Measurements from ENCODE around the gene MAGI1. TPM values are rescaled to one million over a fixed set of nuclear protein-coding genes. Genes with fewer than 3 reads are reported as not detected.
A peak's percentile ranks its signal among the peaks of the same experiment; 100 is the strongest.
"Not testable (repeated sequence)": the region's sequence is repeated elsewhere in the genome, so short reads cannot be mapped to it uniquely, and the experiment has no call there.

MAGI1 gene
- polyA plus RNA-seq, 1 experiment: 14.2 TPM

DNA sequence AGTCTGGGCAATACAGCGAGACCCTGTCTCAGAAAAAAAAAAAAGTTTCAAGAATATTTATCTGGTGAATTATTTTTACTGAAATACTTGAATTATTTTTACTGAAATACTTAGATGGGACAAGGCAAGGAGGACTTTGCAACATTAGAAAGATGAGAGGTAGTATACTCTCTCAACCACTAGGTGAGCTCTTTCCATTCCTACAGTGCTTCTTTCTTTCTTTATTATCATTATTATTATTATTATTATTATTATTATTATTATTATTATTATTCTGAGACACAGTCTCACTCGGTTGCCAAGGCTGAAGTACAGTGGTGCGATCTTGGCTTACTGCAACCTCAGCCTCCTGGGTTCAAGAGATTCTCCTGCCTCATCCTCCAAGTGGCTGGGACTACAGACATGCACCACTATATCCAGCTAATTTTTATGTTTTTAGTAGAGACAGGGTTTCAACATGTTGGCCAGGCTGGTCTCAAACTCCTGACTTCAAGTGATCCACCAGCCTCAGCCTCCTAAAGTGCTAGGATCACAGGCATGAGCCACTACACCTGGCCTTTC, 468.8 kb downstream of the MAGI1 start:
- no peaks in the 10 kb centered on the region for H3K9me3 ChIP-seq (ENCODE audit: control insufficient read depth, insufficient read depth, low read length)
- ChIA-PET POLR2A (no interaction called here), CTCF (interaction anchor here (0.6 to 1.5 kb wide), 5 partner anchors 9 to 223 kb away, joined by 3 to 5 read pairs (median 4); no protein-coding TSS in a partner anchor)
- no peak overlapping the region for H3K4me3 ChIP-seq (ENCODE audit: low read depth, low read length)
- H3K27ac ChIP-seq (ENCODE audit: low read depth, low read length): no peak overlapping the region
- H3K27me3 ChIP-seq (ENCODE audit: control insufficient read depth, insufficient read depth, low read length): no peaks in the 10 kb centered on the region
- no peak for DNase-seq (ENCODE audit: low read depth, low spot score)
- TF ChIP-seq, protein P1, sequence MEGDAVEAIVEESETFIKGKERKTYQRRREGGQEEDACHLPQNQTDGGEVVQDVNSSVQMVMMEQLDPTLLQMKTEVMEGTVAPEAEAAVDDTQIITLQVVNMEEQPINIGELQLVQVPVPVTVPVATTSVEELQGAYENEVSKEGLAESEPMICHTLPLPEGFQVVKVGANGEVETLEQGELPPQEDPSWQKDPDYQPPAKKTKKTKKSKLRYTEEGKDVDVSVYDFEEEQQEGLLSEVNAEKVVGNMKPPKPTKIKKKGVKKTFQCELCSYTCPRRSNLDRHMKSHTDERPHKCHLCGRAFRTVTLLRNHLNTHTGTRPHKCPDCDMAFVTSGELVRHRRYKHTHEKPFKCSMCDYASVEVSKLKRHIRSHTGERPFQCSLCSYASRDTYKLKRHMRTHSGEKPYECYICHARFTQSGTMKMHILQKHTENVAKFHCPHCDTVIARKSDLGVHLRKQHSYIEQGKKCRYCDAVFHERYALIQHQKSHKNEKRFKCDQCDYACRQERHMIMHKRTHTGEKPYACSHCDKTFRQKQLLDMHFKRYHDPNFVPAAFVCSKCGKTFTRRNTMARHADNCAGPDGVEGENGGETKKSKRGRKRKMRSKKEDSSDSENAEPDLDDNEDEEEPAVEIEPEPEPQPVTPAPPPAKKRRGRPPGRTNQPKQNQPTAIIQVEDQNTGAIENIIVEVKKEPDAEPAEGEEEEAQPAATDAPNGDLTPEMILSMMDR (IDR thresholded peaks at IDR 0.05; ENCODE audit: low read depth, low read length): peak; percentile 18; the same call in 1 of the 2 replicates

GRCh38 chr3:65569129-65569528, 469.6 kb downstream of the MAGI1 start:
- POLR2A ChIA-PET: no interaction called here
- Histone ChIP-seq H3K27me3 (ENCODE audit: control insufficient read depth, insufficient read depth, low read length) (no peaks in the 10 kb centered on the region), H3K4me3 (ENCODE audit: low read depth, low read length) (no peak overlapping the region), H3K27ac (ENCODE audit: low read depth, low read length) (no peak overlapping the region), H3K9me3 (ENCODE audit: control insufficient read depth, insufficient read depth, low read length) (no peaks in the 10 kb centered on the region)
- no peak for DNase-seq (ENCODE audit: low read depth, low spot score)
- TF ChIP-seq, protein P1 (IDR thresholded peaks at IDR 0.05; ENCODE audit: low read depth, low read length): no peak
- CTCF ChIA-PET: no interaction called here

- H3K27ac ChIP-seq (ENCODE audit: low read depth, low read length): no peak overlapping the region
- H3K27me3 ChIP-seq (ENCODE audit: control insufficient read depth, insufficient read depth, low read length): no peaks in the 10 kb centered on the region
- H3K9me3 ChIP-seq (ENCODE audit: control insufficient read depth, insufficient read depth, low read length): no peaks in the 10 kb centered on the region
- TF ChIP-seq, protein P1 (IDR thresholded peaks at IDR 0.05; ENCODE audit: low read depth, low read length): no peak
- CTCF ChIA-PET: no interaction called here
- POLR2A ChIA-PET: no interaction called here
- no peak for DNase-seq (ENCODE audit: low read depth, low spot score)
- H3K4me3 ChIP-seq (ENCODE audit: low read depth, low read length): no peak overlapping the region
These were observed 470.2 kb downstream of the MAGI1 start for GRCh38 chr3:65568497-65568896.

DNA sequence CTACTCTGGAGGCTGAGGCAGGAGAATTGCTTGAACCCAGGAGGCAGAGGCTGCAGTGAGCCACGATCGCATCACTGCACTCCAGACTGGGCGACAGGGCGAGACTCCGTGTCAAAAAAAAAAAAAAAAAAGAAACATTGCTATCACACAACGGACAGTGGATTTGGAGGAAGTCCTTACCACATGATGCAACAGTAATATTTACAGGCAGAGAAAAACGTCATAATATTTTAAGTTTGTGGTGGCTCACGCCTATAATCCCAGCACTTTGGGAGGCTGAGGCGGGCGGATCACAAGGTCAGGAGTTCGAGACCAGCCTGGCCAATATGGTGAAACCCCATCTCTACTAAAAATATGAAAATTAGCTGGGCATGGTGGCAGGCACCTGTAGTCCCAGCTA, 473.0 kb downstream of the MAGI1 start:
- CTCF ChIA-PET; POLR2A ChIA-PET; H3K4me3 ChIP-seq (ENCODE audit: low read depth, low read length); H3K27me3 ChIP-seq (ENCODE audit: control insufficient read depth, insufficient read depth, low read length); H3K27ac ChIP-seq (ENCODE audit: low read depth, low read length); DNase-seq (ENCODE audit: low read depth, low spot score); H3K9me3 ChIP-seq (ENCODE audit: control insufficient read depth, insufficient read depth, low read length): not testable (repeated sequence)

- Histone ChIP-seq H3K4me3 (ENCODE audit: low read depth, low read length) (no peak overlapping the region), H3K27me3 (ENCODE audit: control insufficient read depth, insufficient read depth, low read length) (no peaks in the 10 kb centered on the region), H3K27ac (ENCODE audit: low read depth, low read length) (no peak overlapping the region), H3K9me3 (ENCODE audit: control insufficient read depth, insufficient read depth, low read length) (no peaks in the 10 kb centered on the region)
- DNase-seq (ENCODE audit: low read depth, low spot score): no peak
- ChIA-PET POLR2A (no interaction called here), CTCF (no interaction called here)
- TF ChIP-seq, protein P1 (IDR thresholded peaks at IDR 0.05; ENCODE audit: low read depth, low read length): no peak
These were observed 474.2 kb downstream of the MAGI1 start for GRCh38 chr3:65564483-65564882.
